ENCODE results near the gene GRIK3. TPM values are rescaled to one million over a fixed set of nuclear protein-coding genes. Genes with fewer than 3 reads are reported as not detected.

Gene GRIK3
- polyA plus RNA-seq, 4 donors, result 0.48 to 3.8 (median 3.2) TPM

- DNase-seq (ENCODE audit: low read depth in 4 of 4, low spot score in 3 of 4), result no peak
Observed at GRCh38 chr1:36752891-36753361, 281.4 kb downstream of the GRIK3 start.

- DNase-seq (ENCODE audit: low read depth in 4 of 4, low spot score in 3 of 4), result no peak
Observed at GRCh38 chr1:36752431-36752830, 281.9 kb downstream of the GRIK3 start.

GRCh38 chr1:36751525-36751924 is 282.8 kb downstream of the GRIK3 start:
- no peak for DNase-seq (ENCODE audit: low read depth in 4 of 4, low spot score in 3 of 4)

GRCh38 chr1:36748466-36748865 is 285.8 kb downstream of the GRIK3 start:
- DNase-seq (ENCODE audit: low read depth in 4 of 4, low spot score in 3 of 4), result no peak
